GM18909 (cell line): ENCODE results near the gene RABGAP1L.
A peak's percentile ranks its signal among the peaks of the same experiment; 100 is the strongest.
"Not testable (repeated sequence)": the region's sequence is repeated elsewhere in the genome, so short reads cannot be mapped to it uniquely, and the experiment has no call there.

Experiments used
- ATAC-seq: cut with Tn5 transposase; IDR thresholded peaks from one replicate; pipeline ENCODE4 v1.9.1; 2021; ENCODE audit warnings: mild to moderate bottlenecking; ENCODE audit not compliant: unreplicated experiment, poor library complexity

The RABGAP1L gene

GRCh38 chr1:174775621-174776020 lies 616.3 kb downstream of the RABGAP1L start:
- ATAC-seq = no peak

GRCh38 chr1:174777262-174777661 lies 617.9 kb downstream of the RABGAP1L start:
- ATAC-seq = no peak

GRCh38 chr1:174785510-174785909 lies 626.2 kb downstream of the RABGAP1L start:
- ATAC-seq = no peak

- ATAC-seq = no peak
Measured at GRCh38 chr1:174786358-174786757, 627.0 kb downstream of the RABGAP1L start.

GRCh38 chr1:174786760-174787159 lies 627.4 kb downstream of the RABGAP1L start:
- ATAC-seq = peak; percentile 61

- no peak for ATAC-seq
Measured at GRCh38 chr1:174788981-174789380, 629.7 kb downstream of the RABGAP1L start.

GRCh38 chr1:174789399-174789798 lies 630.1 kb downstream of the RABGAP1L start:
- peak; percentile 97 for ATAC-seq

- ATAC-seq = no peak
Measured at GRCh38 chr1:174791863-174792262, 632.5 kb downstream of the RABGAP1L start.

- ATAC-seq = no peak
Measured at GRCh38 chr1:174794861-174795260, 635.5 kb downstream of the RABGAP1L start.

- no peak for ATAC-seq
Measured at GRCh38 chr1:174795806-174796205, 636.5 kb downstream of the RABGAP1L start.

GRCh38 chr1:174797398-174797797 lies 638.1 kb downstream of the RABGAP1L start:
- ATAC-seq = no peak

- no peak for ATAC-seq
Measured at GRCh38 chr1:174799136-174799479, 639.8 kb downstream of the RABGAP1L start.

GRCh38 chr1:174800216-174800851 lies 641.0 kb downstream of the RABGAP1L start:
- ATAC-seq = no peak

GRCh38 chr1:174800876-174801275 lies 641.6 kb downstream of the RABGAP1L start:
- ATAC-seq = no peak

- ATAC-seq = no peak
Measured at GRCh38 chr1:174809755-174810280, 650.5 kb downstream of the RABGAP1L start.

- ATAC-seq = no peak
Measured at GRCh38 chr1:174812016-174812415, 652.7 kb downstream of the RABGAP1L start.

GRCh38 chr1:174812656-174813055 lies 653.3 kb downstream of the RABGAP1L start:
- no peak for ATAC-seq

GRCh38 chr1:174815036-174815435 lies 655.7 kb downstream of the RABGAP1L start:
- peak; percentile 45 for ATAC-seq

GRCh38 chr1:174815474-174815908 lies 656.2 kb downstream of the RABGAP1L start:
- ATAC-seq = peak; percentile 65

GRCh38 chr1:174816621-174817020 lies 657.3 kb downstream of the RABGAP1L start:
- not testable (repeated sequence) for ATAC-seq

GRCh38 chr1:174818014-174818616 lies 658.8 kb downstream of the RABGAP1L start:
- ATAC-seq = peak; percentile 55

GRCh38 chr1:174818951-174819350 lies 659.6 kb downstream of the RABGAP1L start:
- ATAC-seq = no peak
